GM18909 (cell line): ENCODE results near the gene PEX7.
"Not testable (repeated sequence)": the region's sequence is repeated elsewhere in the genome, so short reads cannot be mapped to it uniquely, and the experiment has no call there.

Source experiments
- ATAC-seq: cut with Tn5 transposase; IDR thresholded peaks from one replicate; pipeline ENCODE4 v1.9.1; 2021; ENCODE audit warnings: mild to moderate bottlenecking; ENCODE audit not compliant: unreplicated experiment, poor library complexity

The PEX7 gene

DNA sequence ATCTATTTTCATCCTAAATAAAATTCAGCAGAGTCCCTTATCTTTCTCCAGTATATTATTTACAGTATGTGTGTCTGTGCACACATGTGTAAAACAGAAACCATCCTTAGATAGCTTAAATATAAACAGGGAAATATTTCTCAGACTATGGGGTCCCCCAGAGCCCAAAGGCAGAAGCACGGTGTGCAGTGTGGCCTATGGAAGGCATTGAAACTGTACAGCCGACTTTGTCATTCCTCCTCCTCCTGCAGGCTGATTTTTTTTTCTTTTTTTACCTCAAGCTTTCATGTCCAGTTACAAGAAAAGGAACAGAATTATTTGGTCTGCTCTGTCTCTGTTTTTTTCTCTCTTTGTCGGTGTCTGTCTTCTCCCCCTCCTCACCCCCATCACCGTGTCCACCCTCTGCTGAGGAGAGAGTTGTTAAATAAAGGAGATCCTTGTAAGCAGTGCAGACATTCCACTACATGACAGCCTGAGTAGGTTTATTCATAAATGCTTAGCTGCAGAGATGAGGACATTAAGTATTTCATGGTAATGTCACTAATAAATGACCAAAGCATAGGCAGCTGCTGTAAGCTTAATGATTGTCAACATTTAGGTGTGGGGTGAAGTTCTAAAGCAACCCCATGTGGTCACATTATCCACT lies 67.9 kb downstream of the PEX7 start:
- ATAC-seq, result no peak

DNA sequence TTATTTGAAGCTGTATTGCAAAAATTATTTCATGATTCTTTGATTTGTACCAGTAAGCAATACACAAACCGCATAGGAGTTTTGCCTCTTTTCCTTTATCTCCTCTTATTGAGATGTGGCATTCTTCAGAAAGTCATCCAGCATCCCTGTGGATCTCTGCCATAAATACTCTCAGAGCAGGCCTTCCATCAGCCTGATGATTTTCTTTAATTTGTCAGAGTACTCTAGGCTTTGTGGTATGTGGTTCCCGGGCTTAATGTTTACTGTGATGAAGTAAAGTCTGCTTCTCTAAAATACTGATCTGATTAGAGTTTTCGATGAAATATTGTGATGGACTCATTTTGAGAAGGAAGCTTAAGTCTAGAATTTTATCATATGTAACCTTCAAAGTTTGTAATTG lies 68.6 kb downstream of the PEX7 start:
- ATAC-seq, result no peak

DNA sequence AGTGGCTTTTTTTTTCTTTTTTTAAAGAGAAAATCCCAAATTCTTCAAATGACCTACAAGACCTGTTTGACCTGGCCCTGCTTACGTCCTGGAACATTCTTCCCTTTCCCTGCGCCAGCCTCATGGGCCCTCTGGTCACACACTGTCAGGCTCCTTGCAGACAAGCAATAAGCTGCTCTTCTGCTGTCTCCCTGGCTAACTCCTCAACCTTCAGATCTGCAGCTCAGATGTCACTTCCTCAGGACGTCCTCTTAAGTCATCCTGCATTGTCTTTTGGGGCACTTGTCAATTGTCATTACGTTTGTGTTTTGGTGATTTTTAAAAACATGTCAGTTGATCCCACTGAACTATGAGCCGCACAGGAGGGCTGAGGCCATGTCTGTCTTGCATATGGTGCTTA lies 70.8 kb downstream of the PEX7 start:
- no peak for ATAC-seq

DNA sequence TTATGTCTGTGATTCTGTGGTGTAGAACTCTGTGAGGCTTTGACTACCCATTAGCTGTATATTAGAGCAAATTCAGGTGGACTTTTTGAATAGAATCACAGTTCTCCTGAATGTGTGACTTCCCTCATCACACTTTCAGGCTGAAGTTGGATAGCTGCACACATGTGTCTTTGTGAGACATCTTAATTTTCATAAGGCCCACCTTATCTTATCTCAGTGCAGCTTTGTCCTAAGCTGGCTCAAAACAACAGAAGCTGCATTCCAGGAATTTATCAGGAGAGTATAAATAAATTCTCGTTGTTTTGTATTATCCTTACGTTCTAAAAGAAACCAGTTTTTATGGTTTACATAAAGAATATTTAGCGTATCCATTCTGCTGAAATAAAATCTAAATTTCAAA lies 73.5 kb downstream of the PEX7 start:
- ATAC-seq, result no peak

DNA sequence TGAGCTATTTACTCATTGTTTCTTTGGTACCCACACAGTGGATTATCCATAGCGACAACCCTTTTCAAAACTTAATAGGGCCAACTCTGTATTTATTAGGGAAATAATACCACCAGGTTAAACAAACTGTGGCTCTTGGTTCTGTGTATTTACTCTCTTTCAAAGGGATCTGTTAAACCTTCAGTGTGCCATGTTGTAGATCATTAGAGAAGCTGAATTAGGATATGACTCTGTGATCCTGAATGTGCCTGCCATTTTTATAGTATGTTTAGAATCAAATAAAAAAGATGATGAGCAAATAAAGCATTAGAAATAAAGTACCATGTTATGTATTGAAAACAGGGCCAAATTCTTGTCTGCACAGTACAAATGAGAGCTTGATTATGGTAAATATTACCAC lies 74.7 kb downstream of the PEX7 start:
- ATAC-seq, result no peak

DNA sequence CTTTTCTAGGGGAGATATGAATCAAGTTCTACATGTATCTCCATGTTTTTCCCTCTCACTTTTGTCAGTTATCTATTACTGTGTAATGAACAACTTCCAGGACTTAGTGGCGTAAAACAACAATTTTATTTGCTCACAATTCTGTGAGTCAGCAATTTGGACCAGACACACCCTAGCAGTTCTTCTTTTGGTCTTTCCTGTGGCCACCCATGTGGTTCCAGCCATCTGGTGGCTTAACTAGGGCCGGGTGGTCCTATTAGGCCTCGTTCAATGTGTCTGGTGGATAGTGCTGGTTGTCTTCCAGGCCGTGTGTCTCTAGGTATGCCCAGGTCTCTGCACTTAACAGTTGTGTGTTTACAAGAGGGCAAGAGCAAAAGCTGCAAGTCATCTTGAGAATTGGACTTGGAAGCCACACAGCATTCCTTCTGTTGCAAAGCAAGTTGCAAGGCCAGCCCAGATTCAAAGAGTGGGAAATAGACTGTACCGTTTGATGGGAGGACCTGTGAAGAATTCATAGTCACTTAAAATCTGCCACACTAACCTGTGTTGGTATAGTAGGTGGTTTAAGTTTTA lies 78.9 kb downstream of the PEX7 start:
- no peak for ATAC-seq

DNA sequence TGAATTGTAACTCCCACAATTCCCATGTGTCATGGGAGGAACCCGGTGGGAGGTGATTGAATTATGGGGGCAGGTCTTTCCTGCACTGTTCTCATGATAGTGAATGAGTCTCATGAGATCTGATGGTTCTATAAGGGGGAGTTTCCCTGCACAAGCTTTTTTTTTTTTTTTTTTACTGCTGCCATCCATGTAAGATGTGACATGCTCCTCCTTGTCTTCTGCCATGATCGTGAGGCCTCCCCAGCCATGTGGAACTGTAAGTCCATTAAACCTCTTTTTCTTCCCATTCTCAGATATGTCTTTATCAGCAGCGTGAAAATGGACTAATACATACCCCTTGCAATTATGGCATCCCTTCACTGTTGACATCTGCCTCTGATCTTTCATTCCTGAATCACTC lies 82.1 kb downstream of the PEX7 start:
- ATAC-seq, result not testable (repeated sequence)

DNA sequence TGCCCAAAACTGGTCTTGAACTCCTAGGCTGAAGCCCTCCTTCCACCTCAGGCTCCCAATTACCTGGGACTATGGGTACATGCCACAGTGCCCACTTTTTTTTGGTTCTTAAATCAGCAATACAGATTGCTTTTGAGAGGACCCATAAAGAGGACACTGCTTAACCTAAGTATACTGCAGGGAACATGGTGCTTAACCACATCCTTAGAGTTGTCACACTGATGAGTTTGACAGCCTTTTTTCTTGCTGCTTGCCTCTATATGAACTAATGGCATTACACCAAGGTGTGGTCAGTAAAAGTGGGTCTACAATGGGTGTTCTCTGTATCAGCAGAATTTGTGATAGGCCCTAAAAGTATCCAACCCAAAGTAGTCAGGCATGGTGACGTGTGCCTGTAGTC lies 92.6 kb downstream of the PEX7 start:
- ATAC-seq, result no peak

DNA sequence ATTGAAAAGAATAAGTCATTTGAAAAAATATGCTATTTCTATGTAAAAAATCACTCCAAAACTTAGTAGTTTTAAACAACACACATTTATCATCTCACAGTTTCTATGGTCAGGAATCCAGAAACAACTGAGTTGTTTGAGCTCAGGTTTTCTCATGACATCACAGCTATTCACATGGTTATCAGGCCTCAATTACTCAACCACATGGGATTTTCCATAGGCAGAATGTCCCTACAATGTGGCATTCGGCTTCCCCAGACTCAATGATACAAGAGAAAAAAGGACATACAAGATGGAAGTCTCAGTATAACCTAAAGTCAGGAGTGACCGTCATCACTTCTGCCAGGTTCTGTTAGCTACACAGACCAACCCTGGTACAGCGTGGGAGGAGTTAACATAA lies 96.3 kb downstream of the PEX7 start:
- ATAC-seq, result no peak

DNA sequence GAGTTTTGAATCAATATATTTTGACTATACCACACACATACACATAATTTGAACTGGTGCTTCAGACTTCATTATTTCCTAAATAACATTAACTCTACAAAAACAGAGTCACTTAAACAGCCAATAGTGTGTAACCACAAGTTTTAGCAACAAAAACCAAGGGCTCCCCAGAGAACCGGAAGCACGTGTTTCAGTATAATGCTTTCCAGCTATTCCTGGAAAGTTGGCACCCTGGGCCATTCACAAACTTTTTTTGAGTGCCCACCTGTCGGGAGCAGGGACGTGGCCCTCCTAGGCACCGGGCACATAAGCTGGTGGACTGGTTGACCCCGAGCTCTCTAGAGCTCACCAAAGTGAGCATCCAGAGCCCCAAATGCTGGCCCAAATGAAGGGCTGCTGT lies 97.8 kb downstream of the PEX7 start:
- ATAC-seq, result no peak

DNA sequence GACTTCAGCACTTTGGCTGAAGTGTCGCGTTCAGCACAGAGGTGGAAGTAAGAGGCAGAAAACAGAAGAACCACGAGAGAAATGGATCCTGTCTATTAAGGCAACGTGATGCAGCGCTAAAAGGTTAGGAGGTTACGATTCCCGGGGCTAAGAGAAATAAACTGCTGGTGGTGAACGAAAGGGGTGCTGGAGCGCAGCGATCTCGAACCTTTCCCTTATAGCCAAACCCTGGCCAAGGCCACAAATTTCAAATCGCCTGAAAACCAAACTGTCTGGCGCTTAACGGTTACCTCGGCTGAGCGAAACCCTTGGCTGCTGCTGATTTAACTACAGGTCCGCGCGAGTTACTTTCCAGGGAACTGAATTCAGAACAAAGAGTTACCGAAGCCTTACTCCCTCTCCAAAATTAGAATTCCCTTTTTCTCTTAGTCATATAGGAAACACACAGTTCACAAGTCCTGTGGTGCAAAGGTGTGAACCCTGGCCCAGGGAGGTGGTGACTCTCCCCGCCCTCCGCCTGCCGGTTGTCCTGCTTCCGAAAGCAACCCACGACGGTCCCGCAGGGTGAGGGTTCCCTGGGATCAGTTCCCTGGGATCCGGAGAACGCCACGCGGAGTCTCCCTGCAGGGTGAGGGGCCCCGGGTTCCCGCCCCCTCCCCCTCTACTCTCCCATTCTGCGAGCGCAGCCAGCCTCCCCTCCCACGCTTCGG lies 98.4 kb downstream of the PEX7 start:
- no peak for ATAC-seq

DNA sequence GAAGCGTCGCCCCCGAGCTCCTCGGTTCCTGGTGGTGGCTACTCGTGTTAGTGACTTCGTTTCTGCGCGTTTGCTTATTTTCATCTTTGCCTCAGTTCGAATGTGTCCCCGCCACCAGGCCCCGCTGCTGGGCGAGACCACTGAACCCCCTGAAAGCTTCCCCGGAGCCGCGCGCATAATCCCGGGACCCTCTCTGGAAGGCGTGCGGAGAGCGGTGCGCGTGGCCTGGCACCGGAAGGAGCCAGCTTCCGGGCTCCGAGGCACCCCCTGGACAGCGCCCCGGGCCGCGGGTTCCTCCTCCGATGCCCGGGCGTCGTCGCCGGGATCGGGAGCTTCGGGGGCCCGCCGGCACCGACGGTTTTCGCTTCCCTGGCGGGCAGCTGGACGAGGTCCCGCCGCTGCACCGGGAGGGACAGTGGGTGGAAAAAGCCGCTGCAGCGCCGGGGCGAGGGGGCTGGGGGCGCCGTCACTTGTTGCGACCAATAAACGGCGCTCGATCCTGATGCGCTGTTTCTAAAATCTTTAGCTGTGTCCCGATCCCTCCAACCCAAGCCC lies 99.1 kb downstream of the PEX7 start:
- ATAC-seq, result no peak

DNA sequence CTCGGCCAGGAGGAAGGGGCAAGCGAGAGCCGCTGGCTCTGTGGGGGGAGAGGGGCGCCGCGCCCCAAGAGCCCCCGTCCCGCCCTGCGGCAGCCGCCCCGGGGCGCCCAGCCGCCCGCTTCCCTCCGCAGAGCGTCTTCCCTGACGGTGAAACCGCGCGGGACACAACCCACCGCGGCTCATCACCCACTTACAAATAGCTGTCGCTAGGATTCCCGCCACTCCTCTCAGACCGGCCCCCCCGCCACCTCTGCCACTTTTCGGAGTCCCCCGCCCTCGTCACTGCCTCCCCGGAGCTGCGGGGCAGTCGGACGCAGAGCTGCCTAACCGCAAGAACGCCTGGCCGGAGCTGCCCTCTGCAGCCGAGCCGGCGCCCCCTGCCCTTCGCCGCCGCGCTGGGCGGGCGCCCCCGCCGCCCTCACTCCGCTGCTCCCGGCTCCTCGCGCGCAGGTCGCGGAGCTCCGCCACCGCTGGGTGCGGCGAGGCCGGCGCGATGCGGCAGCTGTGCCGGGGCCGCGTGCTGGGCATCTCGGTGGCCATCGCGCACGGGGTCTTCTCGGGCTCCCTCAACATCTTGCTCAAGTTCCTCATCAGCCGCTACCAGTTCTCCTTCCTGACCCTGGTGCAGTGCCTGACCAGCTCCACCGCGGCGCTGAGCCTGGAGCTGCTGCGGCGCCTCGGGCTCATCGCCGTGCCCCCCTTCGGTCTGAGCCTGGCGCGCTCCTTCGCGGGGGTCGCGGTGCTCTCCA lies 99.7 kb downstream of the PEX7 start, which contains the start of gene SLC35D3:
Gene SLC35D3, plus strand, starts transcription at position 366 of the 749 bp plus-strand sequence. Its CDS starts 128 bp downstream, at position 494.
- no peak for ATAC-seq

DNA sequence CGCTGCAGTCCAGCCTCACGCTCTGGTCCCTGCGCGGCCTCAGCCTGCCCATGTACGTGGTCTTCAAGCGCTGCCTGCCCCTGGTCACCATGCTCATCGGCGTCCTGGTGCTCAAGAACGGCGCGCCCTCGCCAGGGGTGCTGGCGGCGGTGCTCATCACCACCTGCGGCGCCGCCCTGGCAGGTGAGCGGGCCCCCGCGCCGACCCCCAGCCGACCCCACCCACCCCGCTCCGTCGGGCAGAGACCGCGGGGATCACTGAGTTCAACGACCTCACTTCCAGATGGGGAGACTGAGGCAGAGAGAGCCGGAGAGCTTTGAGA lies 100.3 kb downstream of the PEX7 start:
- no peak for ATAC-seq

DNA sequence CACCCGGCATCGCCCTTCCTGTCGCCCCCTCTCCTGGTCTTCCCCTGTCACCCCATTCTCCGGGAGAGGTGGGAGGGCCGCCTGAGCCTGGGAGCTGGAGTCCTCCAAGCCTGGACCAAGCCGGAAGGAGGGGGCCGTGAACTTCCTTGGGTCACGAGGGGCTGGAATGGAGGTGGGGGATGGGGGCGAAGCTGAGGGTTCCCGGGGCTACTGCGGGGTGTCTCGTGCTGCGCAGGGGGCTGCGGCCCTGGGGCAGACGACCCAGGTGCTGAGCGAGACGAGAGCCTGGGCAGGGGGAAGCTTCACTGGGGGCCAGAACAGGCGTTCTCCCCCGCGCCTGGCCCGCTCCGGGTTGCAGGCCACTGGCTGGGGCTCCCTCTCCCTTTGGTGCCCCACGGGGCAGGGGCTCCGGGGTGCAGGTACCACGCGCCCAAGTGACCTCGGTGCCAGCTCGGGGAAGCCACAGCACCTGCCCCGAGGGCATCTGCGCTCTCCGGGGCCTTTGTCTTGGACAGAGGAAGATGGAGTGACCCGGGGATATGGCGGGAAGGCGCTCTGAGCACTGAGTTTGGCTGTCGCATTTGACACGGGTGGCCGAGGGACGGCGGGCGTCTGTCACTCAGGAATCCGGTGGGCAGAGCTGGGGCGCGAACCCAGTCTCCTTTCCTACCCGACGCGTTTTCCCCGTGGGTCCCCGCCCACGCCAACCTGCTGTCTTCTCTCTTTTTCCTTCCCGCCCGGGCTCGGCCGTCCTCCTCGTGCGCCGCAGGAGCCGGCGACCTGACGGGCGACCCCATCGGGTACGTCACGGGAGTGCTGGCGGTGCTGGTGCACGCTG lies 100.9 kb downstream of the PEX7 start:
- no peak for ATAC-seq

DNA sequence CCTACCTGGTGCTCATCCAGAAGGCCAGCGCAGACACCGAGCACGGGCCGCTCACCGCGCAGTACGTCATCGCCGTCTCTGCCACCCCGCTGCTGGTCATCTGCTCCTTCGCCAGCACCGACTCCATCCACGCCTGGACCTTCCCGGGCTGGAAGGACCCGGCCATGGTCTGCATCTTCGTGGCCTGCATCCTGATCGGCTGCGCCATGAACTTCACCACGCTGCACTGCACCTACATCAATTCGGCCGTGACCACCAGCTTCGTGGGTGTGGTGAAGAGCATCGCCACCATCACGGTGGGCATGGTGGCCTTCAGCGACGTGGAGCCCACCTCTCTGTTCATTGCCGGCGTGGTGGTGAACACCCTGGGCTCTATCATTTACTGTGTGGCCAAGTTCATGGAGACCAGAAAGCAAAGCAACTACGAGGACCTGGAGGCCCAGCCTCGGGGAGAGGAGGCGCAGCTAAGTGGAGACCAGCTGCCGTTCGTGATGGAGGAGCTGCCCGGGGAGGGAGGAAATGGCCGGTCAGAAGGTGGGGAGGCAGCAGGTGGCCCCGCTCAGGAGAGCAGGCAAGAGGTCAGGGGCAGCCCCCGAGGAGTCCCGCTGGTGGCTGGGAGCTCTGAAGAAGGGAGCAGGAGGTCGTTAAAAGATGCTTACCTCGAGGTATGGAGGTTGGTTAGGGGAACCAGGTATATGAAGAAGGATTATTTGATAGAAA lies 101.7 kb downstream of the PEX7 start:
- no peak for ATAC-seq

DNA sequence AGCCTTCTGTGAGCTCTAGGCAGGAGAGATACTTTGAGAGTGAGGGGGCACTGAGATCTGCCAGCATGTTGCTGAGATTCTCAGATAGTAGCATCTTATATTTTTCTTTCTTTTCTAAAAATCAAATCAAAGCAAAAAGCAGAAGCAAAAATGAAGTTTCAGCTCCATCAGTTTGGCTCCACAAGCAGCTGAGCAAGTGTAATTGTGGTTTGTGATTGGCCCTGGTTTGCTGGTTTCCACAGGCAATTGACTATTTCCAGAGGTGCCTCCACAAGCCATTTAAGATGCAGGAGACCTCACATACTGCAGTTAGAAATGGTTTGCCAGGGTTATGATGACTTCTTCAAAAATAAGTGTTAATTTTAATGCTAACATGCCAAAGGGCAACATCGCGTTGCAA lies 104.0 kb downstream of the PEX7 start:
- no peak for ATAC-seq

DNA sequence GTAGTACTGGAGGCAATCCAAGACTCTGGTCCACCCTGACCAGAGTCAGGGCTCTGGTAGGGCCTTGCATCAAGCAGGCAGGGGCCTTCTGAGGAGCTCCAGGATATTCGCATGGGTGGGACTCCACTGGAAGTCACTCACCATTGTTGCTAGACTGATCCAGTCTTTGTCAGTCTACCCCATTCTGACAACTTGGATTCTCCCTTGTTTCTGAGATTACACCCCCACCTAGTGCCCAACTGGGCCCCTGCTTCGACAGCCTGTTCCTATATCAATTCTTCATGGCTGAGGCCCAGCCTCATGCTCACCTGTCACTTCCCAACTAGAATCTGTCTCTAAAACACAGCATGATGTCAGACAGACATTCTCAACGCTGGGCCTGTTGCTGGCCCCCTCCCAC lies 104.9 kb downstream of the PEX7 start:
- ATAC-seq, result peak; percentile 47

DNA sequence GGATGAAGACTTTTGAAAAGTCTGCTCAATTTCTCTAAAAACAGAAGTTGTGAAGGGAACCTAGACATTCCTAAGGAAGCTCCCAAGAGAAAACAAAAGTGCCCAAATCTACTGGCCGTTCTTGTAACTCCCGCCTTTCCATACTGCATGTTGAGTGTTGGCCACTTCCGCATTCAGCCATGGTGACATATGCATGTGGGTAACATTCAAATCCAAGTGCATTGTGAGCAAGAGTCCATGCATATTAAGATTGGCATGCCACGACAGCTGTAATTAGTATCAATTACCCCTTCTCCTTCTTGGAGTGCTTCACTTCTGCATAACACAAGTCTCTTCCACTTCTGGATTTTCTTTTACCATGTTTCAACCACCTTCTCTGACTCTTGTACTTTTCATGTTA lies 108.1 kb downstream of the PEX7 start:
- ATAC-seq, result no peak
